ENCODE data around the gene PAPOLG. TPM values are rescaled to one million over a fixed set of nuclear protein-coding genes. Genes with fewer than 3 reads are reported as not detected.

Gene PAPOLG
- total and polyA plus RNA-seq, 8 donors, result 2.9 to 18.2 (median 4.9) TPM

DNA sequence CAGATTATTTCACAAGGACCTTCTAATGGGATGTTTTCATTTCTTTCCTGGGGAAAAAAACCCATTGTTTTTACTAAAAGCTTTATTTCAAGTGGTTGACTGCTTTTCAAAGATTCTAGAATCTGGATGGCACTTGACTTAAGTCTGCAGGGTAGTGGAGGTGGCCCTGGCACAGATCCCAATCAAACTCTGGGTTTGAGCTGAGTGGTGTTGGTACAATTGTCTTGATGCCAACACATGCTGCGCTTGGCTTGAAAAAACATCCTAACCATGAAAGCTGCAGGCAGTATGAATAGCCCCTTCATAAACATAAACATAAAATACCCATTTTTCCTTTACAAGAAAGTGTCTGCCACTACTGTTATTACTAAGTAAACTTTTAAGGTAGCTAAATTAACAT is 3.6 kb downstream of the PAPOLG start:
- intact Hi-C loops (cut with DNase I; ENCODE audit: low total_unique reads), result no loop called here
- H3K36me3 ChIP-seq, result peaks cover 31 to 51% (median 47%) of the 10 kb centered on the region in 4 donors
- H3K27me3 ChIP-seq, result no peaks in the 10 kb centered on the region
- H3K4me1 ChIP-seq, result peaks cover 0 to 36% (median 17%) of the 10 kb centered on the region in 4 donors
- no peak for DNase-seq
- no peak overlapping the region for H3K4me3 ChIP-seq
- TF ChIP-seq POLR2A (IDR thresholded peaks at IDR 0.05) (no peak), POLR2AphosphoS5 (IDR thresholded peaks at IDR 0.05) (no peak), EP300 (IDR thresholded peaks at IDR 0.05) (no peak)
- TF ChIP-seq, protein P1, sequence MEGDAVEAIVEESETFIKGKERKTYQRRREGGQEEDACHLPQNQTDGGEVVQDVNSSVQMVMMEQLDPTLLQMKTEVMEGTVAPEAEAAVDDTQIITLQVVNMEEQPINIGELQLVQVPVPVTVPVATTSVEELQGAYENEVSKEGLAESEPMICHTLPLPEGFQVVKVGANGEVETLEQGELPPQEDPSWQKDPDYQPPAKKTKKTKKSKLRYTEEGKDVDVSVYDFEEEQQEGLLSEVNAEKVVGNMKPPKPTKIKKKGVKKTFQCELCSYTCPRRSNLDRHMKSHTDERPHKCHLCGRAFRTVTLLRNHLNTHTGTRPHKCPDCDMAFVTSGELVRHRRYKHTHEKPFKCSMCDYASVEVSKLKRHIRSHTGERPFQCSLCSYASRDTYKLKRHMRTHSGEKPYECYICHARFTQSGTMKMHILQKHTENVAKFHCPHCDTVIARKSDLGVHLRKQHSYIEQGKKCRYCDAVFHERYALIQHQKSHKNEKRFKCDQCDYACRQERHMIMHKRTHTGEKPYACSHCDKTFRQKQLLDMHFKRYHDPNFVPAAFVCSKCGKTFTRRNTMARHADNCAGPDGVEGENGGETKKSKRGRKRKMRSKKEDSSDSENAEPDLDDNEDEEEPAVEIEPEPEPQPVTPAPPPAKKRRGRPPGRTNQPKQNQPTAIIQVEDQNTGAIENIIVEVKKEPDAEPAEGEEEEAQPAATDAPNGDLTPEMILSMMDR (IDR thresholded peaks at IDR 0.05), result no peak
- H3K27ac ChIP-seq, result no peak overlapping the region
- WGBS, 5 donors, result 34 to 59% (median 43%) methylated on average over 1 of the region's 1 CpG
- no peaks in the 10 kb centered on the region for H3K9me3 ChIP-seq

DNA sequence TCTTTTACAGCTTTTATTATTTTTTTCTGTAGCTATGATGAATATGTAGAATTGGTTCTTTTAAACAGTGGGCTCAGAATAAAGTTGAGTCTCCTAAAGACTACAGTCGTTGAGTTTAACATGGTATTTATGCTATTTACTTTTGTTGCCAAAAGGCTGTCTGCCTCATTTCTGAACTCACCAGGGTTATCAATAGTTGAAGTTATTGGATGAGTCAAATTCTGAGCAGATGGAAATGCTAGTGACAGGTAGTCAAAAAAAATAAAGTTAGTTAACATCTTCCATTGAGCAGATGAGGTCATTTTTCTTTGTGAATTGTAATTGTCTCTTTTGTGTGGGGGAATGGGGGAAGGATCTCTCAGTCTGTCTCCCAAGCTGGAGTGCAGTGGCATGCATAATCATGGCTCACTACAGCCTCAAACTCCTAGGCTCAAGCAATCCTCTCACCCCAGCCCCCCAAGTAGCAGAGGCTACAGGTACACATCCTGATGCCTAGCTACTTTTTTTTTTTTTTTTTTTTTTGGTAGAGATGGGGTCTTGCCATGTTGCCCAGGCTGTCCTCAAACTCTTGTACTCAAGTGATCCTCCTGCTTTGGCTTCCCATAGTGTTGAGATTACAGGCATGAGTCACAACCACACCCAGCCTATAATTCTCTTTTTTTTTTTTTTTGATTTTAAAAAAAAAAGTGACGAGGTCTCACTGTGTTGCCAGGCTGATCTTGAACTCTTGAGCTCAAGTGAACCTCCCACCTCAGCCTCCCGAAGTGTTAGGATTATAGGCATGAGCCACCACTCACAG is 8.9 kb downstream of the PAPOLG start:
- TF ChIP-seq POLR2A (IDR thresholded peaks at IDR 0.05) (no peak), EP300 (IDR thresholded peaks at IDR 0.05) (no peak), POLR2AphosphoS5 (IDR thresholded peaks at IDR 0.05) (no peak)
- TF ChIP-seq, protein P1 (IDR thresholded peaks at IDR 0.05), result no peak
- H3K4me1 ChIP-seq, result peaks cover 0 to 7% (median under 1%) of the 10 kb centered on the region in 4 donors
- no peaks in the 10 kb centered on the region for H3K9me3 ChIP-seq
- H3K36me3 ChIP-seq, result peaks cover 47 to 95% (median 93%) of the 10 kb centered on the region in 4 donors
- DNase-seq, result no peak
- no peak overlapping the region for H3K27ac ChIP-seq
- H3K27me3 ChIP-seq, result no peaks in the 10 kb centered on the region
- WGBS, 5 donors, result 77 to 92% (median 80%) methylated on average over 3 of the region's 3 CpGs
- H3K4me3 ChIP-seq, result no peak overlapping the region
- intact Hi-C loops (cut with DNase I; ENCODE audit: low total_unique reads), result no loop called here

DNA sequence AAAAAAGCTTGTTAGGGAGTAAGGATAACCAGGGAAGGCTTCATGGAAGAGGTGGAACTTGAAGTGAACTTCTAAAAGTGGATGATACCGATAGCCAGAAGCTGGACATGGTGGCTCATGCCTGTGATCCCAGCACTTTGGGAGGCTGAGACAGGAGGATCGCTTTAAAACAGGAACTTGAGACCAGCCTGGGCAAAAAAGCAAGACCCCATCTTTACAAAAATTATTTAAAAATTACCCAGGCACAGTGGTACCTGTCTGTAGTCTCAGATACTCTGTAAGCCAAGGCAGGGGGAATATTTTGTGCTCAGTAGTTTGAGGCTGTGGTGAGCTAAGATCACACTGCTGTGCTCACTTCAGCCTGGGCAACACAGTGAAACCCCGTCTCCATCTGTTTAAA is 10.2 kb downstream of the PAPOLG start:
- H3K4me1 ChIP-seq, result peaks cover 0 to 7% (median 0%) of the 10 kb centered on the region in 4 donors
- no peak overlapping the region for H3K27ac ChIP-seq
- intact Hi-C loops (cut with DNase I; ENCODE audit: low total_unique reads), result no loop called here
- H3K27me3 ChIP-seq, result no peaks in the 10 kb centered on the region
- DNase-seq, result no peak
- no peak overlapping the region for H3K4me3 ChIP-seq
- peaks cover 38 to 95% (median 93%) of the 10 kb centered on the region in 4 donors for H3K36me3 ChIP-seq
- WGBS, 5 donors, result 90 to 100% (median 99%) methylated on average over 3 of the region's 3 CpGs
- TF ChIP-seq POLR2A (IDR thresholded peaks at IDR 0.05) (no peak), POLR2AphosphoS5 (IDR thresholded peaks at IDR 0.05) (no peak), EP300 (IDR thresholded peaks at IDR 0.05) (no peak)
- TF ChIP-seq, protein P1 (IDR thresholded peaks at IDR 0.05), result no peak
- H3K9me3 ChIP-seq, result no peaks in the 10 kb centered on the region

DNA sequence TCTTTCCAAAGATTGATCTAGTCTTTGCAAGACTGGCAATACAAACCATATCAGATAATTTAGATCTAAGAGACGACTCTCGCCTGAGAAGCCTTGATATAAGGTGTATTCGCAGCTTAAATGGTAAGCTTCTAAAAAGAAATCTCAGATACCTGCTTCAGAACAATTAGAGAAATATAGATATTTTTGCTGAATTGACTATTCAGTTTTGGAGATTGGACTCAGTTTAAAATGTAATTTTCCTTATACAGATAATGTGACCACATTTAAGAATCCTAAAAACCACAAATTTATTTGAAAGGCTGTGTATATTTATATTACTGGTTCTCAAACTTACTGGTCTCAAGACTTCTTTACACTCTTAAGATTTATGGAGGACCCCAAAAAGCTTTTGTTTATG is 15.4 kb downstream of the PAPOLG start:
- no peak for DNase-seq
- H3K4me1 ChIP-seq, result no peaks in the 10 kb centered on the region
- no peak for TF ChIP-seq POLR2AphosphoS5 (IDR thresholded peaks at IDR 0.05)
- no peak for TF ChIP-seq EP300 (IDR thresholded peaks at IDR 0.05)
- TF ChIP-seq, protein P1 (IDR thresholded peaks at IDR 0.05), result no peak
- TF ChIP-seq POLR2A (IDR thresholded peaks at IDR 0.05), result no peak
- no peaks in the 10 kb centered on the region for H3K9me3 ChIP-seq
- H3K27me3 ChIP-seq, result no peaks in the 10 kb centered on the region
- peaks cover 39 to 100% (median 97%) of the 10 kb centered on the region in 4 donors for H3K36me3 ChIP-seq
- 92 to 100% (median 99%) methylated on average over 3 of the region's 3 CpGs for WGBS, 5 donors
- no peak overlapping the region for H3K4me3 ChIP-seq
- intact Hi-C loops (cut with DNase I; ENCODE audit: low total_unique reads), result no loop called here
- H3K27ac ChIP-seq, result no peak overlapping the region

All from stomach (tissue), 9 donors.